Neural cell (in vitro differentiated cells): ENCODE data around the gene INO80.

Experiments
- CTCF ChIP-seq: fragments of 450-650 bp; IDR thresholded peaks from 2 replicates; pipeline ENCODE4 v1.5.1; 2014; ENCODE audit warnings: antibody characterized with exemption, mild to moderate bottlenecking, moderate library complexity; ENCODE audit not compliant: poor library complexity, severe bottlenecking
- EP300 ChIP-seq: fragments of 450-650 bp; conservative IDR thresholded peaks from 2 replicates; pipeline ENCODE4 v1.6.1; 2014; ENCODE audit warnings: antibody characterized with exemption, mild to moderate bottlenecking, moderate library complexity; ENCODE audit not compliant: poor library complexity, severe bottlenecking
- EZH2 ChIP-seq: fragments of 200-600, 300-800 bp; shearing (Covaris generic), sonication (generic); IDR thresholded peaks from 2 replicates; pipeline ENCODE4 v1.6.1; 2014; ENCODE audit warnings: antibody characterized with exemption, low read length, borderline replicate concordance, mild to moderate bottlenecking; ENCODE audit not compliant: insufficient read depth, poor library complexity, severe bottlenecking
- MXI1 ChIP-seq: fragments of 450-650 bp; conservative IDR thresholded peaks from 2 replicates; pipeline ENCODE4 v1.6.1; 2014; ENCODE audit warnings: antibody characterized with exemption, mild to moderate bottlenecking; ENCODE audit not compliant: poor library complexity, severe bottlenecking
- POLR2AphosphoS5 ChIP-seq: IDR thresholded peaks from 2 replicates; pipeline ENCODE4 v1.6.1; 2012
- RAD21 ChIP-seq: fragments of 450-650 bp; conservative IDR thresholded peaks from 2 replicates; pipeline ENCODE4 v1.6.1; 2014; ENCODE audit warnings: antibody characterized with exemption, mild to moderate bottlenecking, moderate library complexity
- REST ChIP-seq: IDR thresholded peaks from 2 replicates; pipeline ENCODE4 v1.6.1; 2012; ENCODE audit warnings: borderline replicate concordance
- SMC3 ChIP-seq: fragments of 450-650 bp; conservative IDR thresholded peaks from 2 replicates; pipeline ENCODE4 v1.6.1; 2014; ENCODE audit warnings: antibody characterized with exemption, mild to moderate bottlenecking, moderate library complexity; ENCODE audit not compliant: poor library complexity
- TAF1 ChIP-seq: IDR thresholded peaks from 2 replicates; pipeline ENCODE4 v1.6.1; 2012; ENCODE audit warnings: low read depth

GRCh38 chr15:41042851-41043250 is 73.2 kb downstream of the INO80 start:
- TF ChIP-seq CTCF (no peak), POLR2AphosphoS5 (no peak), SMC3 (no peak), EZH2 (no peak), EP300 (no peak), REST (no peak), MXI1 (no peak), TAF1 (no peak), RAD21 (no peak)
